ENCODE results near the gene ADRA2C. TPM values are rescaled to one million over a fixed set of nuclear protein-coding genes. Genes with fewer than 3 reads are reported as not detected.

The ADRA2C gene
- total and polyA plus RNA-seq, 2 of the 13 experiments (the other 11 are each of a cell fraction or from before 2014, with no cell fraction given) = 15.4 to 69.7 TPM

- no peak for TF ChIP-seq SNAPC4 (CRISPR knock-in tag; IDR thresholded peaks at IDR 0.05)
- 0 out of 2 replicates have a peak, but pooled peaks have one; percentile 8 for TF ChIP-seq BCL6 (CRISPR knock-in tag; IDR thresholded peaks at IDR 0.05)
- no peak for TF ChIP-seq BCLAF1 (IDR thresholded peaks at IDR 0.05)
- no peak for TF ChIP-seq NCOR1 (IDR thresholded peaks at IDR 0.05; ENCODE audit: borderline replicate concordance, low read length)
- TF ChIP-seq HMGXB4 (CRISPR knock-in tag; IDR thresholded peaks at IDR 0.05; ENCODE audit: borderline replicate concordance in 1 of 2, low read depth in 1 of 2) = peak in 1 of 2 experiments; percentile 43; a peak in 2 of 4 replicates
- TF ChIP-seq IKZF1 (IDR thresholded peaks at IDR 0.05) = no peak
- TF ChIP-seq ZNF761 (CRISPR knock-in tag; conservative IDR thresholded peaks at IDR 0.05) = no peak
- TF ChIP-seq TCF7 (IDR thresholded peaks at IDR 0.05; ENCODE audit: low read depth) = no peak
- TF ChIP-seq PATZ1 (CRISPR knock-in tag; IDR thresholded peaks at IDR 0.05) = peak; percentile 76; the same call in 1 of the 2 replicates
- no peak for TF ChIP-seq REL (CRISPR knock-in tag; conservative IDR thresholded peaks at IDR 0.05)
- peak; percentile 18; the same call in 1 of the 2 replicates for TF ChIP-seq PAXIP1 (CRISPR knock-in tag; conservative IDR thresholded peaks at IDR 0.05)
These were observed 16.1 kb downstream of the ADRA2C start (continued) for GRCh38 chr4:3781997-3782930.

All from HepG2 (cell line).